Heart left ventricle (tissue), 13 donors: ENCODE measurements around the gene SPATS2L.

ENCODE experiments used
- POLR2A ChIP-seq, 2 donors: fragments of 450-650 bp; IDR thresholded peaks; one replicate each; pipeline ENCODE4 v1.6.1; 2017; ENCODE audit warnings: antibody characterized with exemption in 2 of 2, mild to moderate bottlenecking in 2 of 2, moderate library complexity in 2 of 2
- TF ChIP-seq, protein P1 (sequence below), 12 donors: fragments of 200-600 bp; sonication (generic) in 4 of 12; IDR thresholded peaks; one replicate each; pipeline versions ENCODE4 v1.5.0 to v1.8.0; 2018 to 2022; ENCODE audit warnings: antibody characterized with exemption in 12 of 12, mild to moderate bottlenecking in 5 of 12
- donor health status: ischemic (EF 13 %, LVEDD 7.1; RV severe dilation, severe dysfunction).
- donor health status: DM: no; HTN: yes; CAD: no.
- donor health status: DM: no; HTN: no; CAD: no.
- donor health status: ischemic (EF 25% LVEDD 6.9; RV normal size, moderate dysfunction).
- donor health status: ischemic (EF 25% LVEDD 5.7; RV mildly dilated, moderate dysfunction).
- donor health status: ischemic (EF 35%, LVEDD 5.7; RV mildly dilated, moderate dysfunction).
- donor health status: nonischemic (EF 11% LVEDD 7.7; RV severe dilation, severe dysfunction).
- donor health status: DM: yes; HTN: yes; CAD: no.
- donor health status: PGD.
- donor health status: ischemic (EF 29% LVEDD 5.4; RV normal size, mild dysfunction).
- donor health status: nonischemic (EF 23%, LVEDD 6.1; RV moderate dilation, normal function).

DNA sequence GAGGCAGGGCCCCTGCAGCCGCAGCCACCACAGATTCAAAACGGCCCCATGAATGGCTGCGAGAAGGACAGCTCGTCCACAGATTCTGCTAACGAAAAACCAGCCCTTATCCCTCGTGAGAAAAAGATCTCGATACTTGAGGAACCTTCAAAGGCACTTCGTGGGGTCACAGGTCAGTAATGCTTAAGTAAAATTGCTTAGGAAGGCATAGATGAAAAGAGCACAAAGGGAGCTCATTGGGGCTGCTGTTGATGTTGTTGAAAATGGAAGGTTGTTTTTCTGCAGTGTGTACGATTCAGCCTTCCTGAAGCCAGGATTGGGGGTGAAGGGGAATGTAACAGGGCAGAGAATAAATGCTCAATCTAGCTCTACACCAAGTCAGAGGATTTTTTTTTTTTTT, 112.8 kb downstream of the SPATS2L start:
- no peak for TF ChIP-seq POLR2A (IDR thresholded peaks at IDR 0.05)
- TF ChIP-seq, protein P1, sequence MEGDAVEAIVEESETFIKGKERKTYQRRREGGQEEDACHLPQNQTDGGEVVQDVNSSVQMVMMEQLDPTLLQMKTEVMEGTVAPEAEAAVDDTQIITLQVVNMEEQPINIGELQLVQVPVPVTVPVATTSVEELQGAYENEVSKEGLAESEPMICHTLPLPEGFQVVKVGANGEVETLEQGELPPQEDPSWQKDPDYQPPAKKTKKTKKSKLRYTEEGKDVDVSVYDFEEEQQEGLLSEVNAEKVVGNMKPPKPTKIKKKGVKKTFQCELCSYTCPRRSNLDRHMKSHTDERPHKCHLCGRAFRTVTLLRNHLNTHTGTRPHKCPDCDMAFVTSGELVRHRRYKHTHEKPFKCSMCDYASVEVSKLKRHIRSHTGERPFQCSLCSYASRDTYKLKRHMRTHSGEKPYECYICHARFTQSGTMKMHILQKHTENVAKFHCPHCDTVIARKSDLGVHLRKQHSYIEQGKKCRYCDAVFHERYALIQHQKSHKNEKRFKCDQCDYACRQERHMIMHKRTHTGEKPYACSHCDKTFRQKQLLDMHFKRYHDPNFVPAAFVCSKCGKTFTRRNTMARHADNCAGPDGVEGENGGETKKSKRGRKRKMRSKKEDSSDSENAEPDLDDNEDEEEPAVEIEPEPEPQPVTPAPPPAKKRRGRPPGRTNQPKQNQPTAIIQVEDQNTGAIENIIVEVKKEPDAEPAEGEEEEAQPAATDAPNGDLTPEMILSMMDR (IDR thresholded peaks at IDR 0.05) = no peak
